Suprapubic skin (tissue), 3 donors: ENCODE results near the gene HSPA8.

Source experiments
- CTCF ChIP-seq, 2 donors: fragments of 200-600 bp in 1 of 2; fragments of 450-650 bp in 1 of 2; sonication (generic) in 1 of 2; IDR thresholded peaks; one replicate each; pipeline ENCODE4 v1.5.1; 2016 to 2019; ENCODE audit warnings: antibody characterized with exemption in 2 of 2, mild to moderate bottlenecking in 1 of 2, moderate library complexity in 1 of 2
- POLR2AphosphoS5 ChIP-seq, 3 donors: sonication (generic); formaldehyde crosslinking; IDR thresholded peaks; one replicate each; pipeline ENCODE4 v1.6.1; 2017; ENCODE audit warnings: antibody characterized with exemption in 3 of 3

DNA sequence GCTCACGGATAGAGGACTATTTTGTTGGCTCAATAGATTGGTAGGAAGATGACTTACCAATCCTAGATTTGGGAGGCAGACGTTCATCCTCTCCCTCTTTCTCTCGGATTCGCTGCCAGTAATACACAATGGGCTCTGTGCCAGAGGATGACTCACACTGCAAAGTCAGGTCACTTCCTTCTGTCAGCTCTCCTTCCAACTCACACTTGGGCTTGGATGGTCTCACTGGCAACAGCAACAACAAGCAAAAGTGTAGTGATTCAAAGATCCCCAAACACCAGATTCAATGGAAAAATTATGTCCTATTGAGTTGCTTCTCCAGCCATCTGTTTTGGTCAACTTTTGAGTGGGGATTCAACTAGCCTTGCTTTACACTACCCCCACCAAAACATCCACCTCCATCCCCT, 21.7 kb upstream of the HSPA8 start:
- TF ChIP-seq CTCF (IDR thresholded peaks at IDR 0.05), result no peak
- no peak for TF ChIP-seq POLR2AphosphoS5 (IDR thresholded peaks at IDR 0.05)
